HG02938 (cell line): Measurements from ENCODE around the gene MIPOL1.

Experiments used
- ATAC-seq: cut with Tn5 transposase; IDR thresholded peaks from one replicate; pipeline ENCODE4 v1.9.1; 2021; ENCODE audit warnings: mild to moderate bottlenecking, moderate library complexity; ENCODE audit not compliant: unreplicated experiment

MIPOL1 gene

GRCh38 chr14:37580146-37580545 is 382.4 kb downstream of the MIPOL1 start:
- ATAC-seq, result no peak

GRCh38 chr14:37583358-37584210 is 385.8 kb downstream of the MIPOL1 start:
- ATAC-seq, result no peak

- no peak for ATAC-seq
Observed at GRCh38 chr14:37584211-37585100, 386.7 kb downstream of the MIPOL1 start.

GRCh38 chr14:37585101-37585511 is 387.4 kb downstream of the MIPOL1 start:
- no peak for ATAC-seq

GRCh38 chr14:37585971-37586796 is 388.4 kb downstream of the MIPOL1 start:
- no peak for ATAC-seq

GRCh38 chr14:37586797-37587130 is 389.0 kb downstream of the MIPOL1 start:
- ATAC-seq, result no peak

- ATAC-seq, result no peak
Observed at GRCh38 chr14:37587131-37587803, 389.5 kb downstream of the MIPOL1 start.

- ATAC-seq, result no peak
Observed at GRCh38 chr14:37587881-37588666, 390.3 kb downstream of the MIPOL1 start.

GRCh38 chr14:37588667-37588955 is 390.9 kb downstream of the MIPOL1 start:
- ATAC-seq, result no peak

GRCh38 chr14:37588956-37589714 is 391.4 kb downstream of the MIPOL1 start:
- ATAC-seq, result no peak

- no peak for ATAC-seq
Observed at GRCh38 chr14:37589715-37590427, 392.1 kb downstream of the MIPOL1 start.

- no peak for ATAC-seq
Observed at GRCh38 chr14:37590428-37591139, 392.8 kb downstream of the MIPOL1 start.

- ATAC-seq, result no peak
Observed at GRCh38 chr14:37591311-37591940, 393.7 kb downstream of the MIPOL1 start.

GRCh38 chr14:37591941-37592481 is 394.3 kb downstream of the MIPOL1 start:
- no peak for ATAC-seq

GRCh38 chr14:37592482-37593408 is 395.0 kb downstream of the MIPOL1 start:
- ATAC-seq, result no peak
